NCI-H2196 treated with DMSO at 0.1 percent for 48 hours (cell line): ENCODE measurements around the gene RBP3.

Experiments
- DNase-seq: peaks from one replicate; lab custom pipeline; 2025; ENCODE audit not compliant: unreplicated experiment; lab: John Stamatoyannopoulos, UW

Gene RBP3

DNA sequence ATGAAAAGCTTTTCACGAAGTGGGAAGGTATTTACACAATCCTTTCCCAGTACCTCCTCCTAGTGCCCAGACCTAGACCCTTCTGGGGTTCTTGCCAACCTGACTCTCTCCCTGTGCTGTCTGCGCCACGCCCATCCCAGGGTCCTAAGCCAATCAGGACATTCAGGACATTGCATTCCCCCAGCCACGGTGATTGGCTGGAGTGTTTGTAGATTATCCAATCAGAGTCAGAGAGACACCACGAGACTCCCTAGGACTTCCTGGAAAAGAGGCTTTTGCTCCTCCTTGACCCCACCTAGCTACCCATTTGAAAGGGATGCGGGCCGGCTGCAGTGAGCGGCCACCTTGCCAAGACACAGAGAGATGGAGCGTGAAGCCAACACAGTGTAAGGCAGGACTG is 29.5 kb upstream of the RBP3 start:
- DNase-seq: no peak

DNA sequence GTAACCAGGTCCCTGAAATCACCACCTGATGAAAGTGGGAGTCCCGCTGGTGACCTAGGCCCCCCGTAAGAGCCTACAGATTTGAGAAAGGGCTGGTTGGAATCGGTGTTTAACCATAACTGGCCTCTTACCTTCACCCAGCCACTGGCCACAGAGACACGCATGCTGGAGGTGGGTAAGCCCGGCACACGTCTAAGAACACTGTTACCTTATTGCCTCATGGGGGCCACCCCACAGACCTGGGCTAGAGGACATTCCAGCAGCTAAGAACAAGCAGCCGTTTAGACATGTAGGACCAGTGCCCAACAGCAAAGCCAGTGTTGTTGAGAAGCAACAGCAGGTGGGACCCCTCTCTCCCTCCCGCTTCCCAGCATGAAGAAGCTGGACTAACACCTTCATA is 28.4 kb upstream of the RBP3 start:
- DNase-seq: no peak

DNA sequence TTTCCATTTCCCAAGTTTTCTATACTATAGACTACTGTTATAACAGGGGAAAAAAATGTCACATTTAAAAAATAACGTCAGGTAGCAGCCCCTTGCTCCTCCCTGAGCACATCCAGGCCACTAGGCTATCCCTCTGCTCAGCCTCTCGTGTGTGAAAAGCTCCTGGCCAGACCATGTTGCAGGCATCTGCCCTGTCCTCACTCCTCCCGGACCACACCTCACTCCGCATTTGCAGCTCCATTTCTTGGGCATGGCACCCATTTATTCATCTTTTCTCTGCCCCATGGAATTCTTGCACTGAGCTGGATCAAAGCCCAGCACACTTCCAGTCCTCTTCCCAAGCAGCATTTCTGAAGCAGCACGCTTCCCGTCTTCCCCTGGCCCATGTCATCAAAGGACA is 27.4 kb upstream of the RBP3 start:
- DNase-seq: no peak

DNA sequence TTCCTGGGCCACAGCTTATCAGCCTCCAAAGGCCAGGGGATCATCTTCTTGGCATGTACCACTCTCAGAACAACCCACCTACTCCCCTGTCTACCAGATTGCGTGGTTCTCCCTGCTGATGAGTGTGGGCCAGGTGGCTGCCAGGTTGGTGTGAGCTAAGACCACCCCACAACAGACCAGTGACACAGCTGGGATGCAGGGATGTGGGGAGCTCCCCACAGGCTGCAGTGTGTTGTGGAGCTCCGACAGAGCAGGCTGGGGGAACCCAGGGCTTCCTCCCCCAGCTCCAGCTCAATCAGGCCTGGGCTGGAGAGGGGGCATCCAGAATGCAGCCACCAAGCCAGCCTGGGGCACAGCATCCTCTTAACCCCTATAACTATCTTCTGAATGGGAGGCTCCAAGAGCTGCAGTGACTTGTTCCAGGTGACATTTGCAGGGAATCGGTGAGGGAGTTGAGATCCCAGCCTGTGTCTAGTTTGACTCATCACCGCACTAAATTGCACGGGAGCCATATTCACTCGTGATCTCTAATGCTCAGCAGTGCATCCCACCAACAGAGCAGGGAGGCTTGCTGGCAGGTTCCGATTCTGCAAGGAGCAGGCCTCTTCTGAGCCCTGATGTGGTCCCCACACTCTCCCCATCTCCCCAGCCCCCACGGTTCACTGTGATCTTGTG is 26.5 kb upstream of the RBP3 start:
- DNase-seq: no peak

DNA sequence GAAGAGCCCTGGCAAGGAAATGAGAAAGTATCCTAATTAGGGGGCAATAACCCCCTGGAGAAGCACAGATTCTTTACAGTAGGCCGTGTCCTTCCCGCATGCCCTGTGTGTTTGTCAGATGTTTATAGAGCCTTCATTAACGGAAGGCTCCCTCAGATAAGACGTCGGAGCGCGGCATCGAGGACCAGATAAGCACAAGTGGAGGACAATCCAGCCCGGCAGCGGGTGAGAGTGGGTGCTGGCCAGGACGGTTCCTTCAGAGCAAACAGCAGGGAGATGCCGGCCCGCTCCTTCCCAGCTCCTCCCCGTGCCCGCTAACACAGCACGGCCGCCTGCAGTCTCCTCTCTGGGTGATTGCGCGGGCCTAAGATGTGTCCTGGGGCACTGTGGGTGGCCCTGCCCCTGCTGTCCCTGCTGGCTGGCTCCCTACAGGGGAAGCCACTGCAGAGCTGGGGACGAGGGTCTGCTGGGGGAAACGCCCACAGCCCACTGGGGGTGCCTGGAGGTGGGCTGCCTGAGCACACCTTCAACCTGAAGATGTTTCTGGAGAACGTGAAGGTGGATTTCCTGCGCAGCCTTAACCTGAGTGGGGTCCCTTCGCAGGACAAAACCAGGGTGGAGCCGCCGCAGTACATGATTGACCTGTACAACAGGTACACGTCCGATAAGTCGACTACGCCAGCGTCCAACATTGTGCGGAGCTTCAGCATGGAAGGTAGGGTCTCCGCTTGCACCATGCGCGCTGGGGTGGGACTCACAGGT is 25.7 kb upstream of the RBP3 start, which contains the start of gene GDF2:
Gene GDF2 (plus strand): TSS at position 155 of the 762 bp plus-strand sequence. CDS start 215 bp downstream, at position 370.
- DNase-seq: no peak

DNA sequence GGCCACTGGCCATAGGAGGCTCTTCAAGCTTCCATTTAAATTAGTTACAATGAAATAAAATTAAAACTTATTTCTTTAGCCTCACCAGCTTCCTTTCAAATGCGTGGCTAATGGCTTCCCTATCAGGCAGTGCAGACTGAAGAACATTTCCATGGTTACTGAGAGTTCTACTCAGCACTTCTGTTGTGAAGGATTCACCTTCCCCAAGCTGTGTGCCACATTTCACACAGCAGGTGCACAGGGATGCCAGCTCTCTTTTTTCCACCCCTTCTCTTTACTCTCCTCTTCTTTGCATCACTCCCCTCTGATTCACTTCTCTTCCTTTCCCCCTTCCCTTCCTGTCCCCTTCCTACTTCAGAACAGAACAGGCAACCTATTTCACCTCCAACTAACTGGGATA is 25.1 kb upstream of the RBP3 start:
- DNase-seq: no peak

DNA sequence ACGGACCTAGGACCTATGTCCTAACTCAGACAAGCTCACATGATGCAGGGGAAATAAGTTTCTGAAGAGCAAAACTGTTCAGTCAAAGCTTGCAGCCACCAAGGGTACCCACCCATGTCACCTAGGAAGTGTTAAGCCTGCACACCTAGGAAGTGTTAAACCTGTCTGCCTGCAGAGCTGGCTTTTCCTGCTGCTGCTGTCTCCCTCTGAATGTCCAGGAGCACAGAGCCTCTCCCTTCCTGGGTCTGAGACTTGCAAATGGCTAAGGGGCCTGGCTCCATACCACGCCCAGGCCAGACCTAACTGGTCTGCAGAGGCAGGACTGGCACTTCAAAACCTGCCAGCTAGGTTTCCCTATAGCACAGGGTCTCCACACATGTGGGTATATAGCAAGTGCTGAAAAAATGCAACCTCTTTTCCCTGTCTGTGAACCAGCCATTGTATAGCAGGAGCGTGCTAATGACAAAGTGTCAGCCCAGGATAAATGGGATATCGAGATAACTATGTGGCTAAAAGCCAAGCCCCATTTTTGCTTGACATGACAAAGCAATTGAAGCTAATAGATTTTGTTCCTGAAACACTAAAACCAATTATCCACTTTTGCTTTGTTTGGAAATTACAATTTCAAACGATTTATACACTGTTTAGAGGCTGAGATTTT is 24.4 kb upstream of the RBP3 start:
- DNase-seq: no peak

DNA sequence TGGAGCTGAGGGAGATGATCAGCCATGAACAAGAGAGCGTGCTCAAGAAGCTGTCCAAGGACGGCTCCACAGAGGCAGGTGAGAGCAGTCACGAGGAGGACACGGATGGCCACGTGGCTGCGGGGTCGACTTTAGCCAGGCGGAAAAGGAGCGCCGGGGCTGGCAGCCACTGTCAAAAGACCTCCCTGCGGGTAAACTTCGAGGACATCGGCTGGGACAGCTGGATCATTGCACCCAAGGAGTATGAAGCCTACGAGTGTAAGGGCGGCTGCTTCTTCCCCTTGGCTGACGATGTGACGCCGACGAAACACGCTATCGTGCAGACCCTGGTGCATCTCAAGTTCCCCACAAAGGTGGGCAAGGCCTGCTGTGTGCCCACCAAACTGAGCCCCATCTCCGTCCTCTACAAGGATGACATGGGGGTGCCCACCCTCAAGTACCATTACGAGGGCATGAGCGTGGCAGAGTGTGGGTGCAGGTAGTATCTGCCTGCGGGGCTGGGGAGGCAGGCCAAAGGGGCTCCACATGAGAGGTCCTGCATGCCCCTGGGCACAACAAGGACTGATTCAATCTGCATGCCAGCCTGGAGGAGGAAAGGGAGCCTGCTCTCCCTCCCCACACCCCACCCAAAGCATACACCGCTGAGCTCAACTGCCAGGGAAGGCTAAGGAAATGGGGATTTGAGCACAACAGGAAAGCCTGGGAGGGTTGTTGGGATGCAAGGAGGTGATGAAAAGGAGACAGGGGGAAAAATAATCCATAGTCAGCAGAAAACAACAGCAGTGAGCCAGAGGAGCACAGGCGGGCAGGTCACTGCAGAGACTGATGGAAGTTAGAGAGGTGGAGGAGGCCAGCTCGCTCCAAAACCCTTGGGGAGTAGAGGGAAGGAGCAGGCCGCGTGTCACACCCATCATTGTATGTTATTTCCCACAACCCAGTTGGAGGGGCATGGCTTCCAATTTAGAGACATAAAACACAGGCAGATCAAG is 22.6 kb upstream of the RBP3 start:
- no peak for DNase-seq

DNA sequence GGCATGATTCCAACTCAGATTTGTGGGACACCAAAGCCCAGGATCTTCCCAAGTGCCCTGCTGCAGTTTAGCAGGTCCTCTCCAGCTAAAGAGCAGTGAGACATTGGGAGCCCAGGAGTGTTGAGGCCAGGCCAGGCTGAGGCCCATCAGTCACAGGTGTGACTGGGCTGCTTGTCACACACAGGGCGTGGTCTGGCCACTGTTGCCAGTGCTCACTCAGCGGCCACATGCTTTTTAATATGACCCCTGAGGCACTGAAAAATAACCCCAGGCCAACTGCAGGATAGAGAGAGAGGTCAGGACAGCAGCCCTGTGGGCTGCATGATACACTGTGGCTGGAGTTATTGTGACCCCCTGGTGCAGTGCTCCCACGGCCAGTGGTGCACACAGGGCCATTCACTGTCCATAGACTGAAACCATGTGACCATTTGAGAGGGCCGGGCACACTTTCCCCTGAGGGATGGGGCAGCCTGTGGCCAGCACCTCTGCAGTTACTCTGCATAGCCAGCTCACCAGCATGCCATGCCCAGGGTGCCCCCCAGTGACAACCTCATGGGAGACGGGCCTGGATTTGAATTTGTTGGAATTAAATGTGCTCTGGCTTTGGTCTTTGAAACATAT is 21.7 kb upstream of the RBP3 start:
- DNase-seq: no peak

DNA sequence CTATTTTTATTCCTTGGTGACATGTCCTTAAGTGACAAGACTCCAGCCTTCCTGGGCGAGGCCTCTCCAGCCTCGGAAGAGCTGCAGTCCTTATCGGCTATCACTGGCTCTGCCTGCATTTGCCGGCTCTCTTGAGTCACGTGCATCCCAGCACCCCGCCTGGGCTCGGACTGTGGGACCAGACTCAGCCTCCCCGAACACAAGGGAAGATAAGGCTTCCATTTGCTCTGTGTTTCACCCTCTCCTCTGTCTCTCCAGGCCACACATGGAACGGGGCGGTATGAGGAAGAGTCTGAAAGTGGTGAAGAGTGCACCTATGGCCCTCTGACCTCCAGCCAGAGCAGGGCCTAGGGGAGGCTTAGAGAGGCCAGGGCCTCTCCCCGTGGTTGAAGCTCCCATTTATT is 21.2 kb upstream of the RBP3 start:
- no peak for DNase-seq

DNA sequence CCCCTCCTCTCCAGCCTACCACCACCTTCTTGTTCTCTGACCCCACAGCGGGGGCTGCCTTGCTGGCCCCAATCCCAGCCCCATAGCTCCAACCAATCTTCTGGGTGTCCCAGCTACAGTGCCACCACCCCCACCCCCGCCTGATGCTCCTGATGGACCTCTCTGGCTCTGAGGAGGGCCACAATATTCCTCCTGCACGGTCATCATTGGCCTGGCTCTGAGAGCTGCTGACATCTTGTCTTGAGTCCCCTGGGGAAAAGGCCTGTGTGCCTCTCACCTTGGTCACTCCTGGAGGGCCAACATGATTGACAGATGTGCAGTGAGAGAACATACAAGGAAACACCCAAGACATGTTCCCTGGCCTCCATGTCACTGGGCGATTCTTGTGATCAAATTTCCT is 18.3 kb upstream of the RBP3 start:
- no peak for DNase-seq

DNA sequence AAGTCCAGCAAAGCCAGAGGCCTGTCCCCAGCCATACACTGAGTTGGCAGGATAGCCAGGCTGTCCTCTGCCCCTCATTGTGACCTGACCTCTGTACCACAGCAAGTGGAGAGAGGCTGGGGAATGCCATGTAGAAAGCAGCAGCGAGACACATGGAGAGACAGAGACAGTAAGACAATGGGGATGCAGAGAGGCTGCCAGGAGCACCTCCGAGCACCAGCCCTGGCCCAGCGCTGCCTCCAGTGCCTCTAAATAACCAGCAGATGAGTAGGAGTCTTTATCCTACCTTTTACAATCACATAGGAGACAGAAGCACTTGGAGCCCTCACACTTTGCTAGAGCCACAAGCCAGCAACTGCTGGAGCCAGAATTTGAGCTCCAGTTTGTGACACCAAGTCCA is 17.8 kb upstream of the RBP3 start:
- no peak for DNase-seq

DNA sequence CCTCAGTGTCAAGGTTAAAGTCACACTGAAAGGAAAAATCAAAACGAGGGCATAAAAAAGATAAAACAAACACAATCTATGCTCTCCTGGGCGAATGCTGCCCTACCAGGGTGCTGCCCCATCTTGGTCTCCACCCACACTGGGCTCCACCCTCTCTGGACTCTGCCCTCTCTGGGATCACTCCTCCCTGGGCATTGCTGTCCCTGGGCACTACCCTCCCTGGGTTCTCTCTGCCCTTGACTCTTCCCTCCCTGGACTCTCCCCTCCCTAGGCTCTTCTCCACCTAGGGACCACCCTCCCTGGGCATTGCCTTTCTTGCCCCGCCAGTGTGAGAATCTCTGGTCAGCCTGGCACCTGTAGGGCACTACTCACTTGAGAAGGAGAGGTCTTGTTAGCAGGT is 17.4 kb upstream of the RBP3 start:
- DNase-seq: no peak

DNA sequence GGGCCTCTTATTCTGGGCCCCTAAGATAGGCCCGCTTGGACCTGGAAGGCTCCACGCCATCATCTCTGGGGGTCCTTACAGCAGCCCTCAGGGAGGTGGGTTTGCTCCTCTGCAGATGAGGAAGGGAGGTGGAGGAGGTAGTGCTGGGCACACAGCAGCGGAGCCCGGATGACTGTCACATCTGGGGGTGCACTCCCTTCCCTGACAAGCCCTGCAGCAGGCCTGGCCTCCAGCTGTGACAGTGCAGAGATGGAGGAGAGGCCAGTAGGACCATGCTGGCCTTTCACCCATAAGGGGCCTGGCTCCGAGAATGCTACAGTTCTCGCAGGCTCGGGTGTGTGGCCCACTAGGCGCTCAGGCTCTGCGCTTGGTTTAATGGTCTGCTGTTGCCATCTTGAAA is 16.7 kb upstream of the RBP3 start:
- no peak for DNase-seq

DNA sequence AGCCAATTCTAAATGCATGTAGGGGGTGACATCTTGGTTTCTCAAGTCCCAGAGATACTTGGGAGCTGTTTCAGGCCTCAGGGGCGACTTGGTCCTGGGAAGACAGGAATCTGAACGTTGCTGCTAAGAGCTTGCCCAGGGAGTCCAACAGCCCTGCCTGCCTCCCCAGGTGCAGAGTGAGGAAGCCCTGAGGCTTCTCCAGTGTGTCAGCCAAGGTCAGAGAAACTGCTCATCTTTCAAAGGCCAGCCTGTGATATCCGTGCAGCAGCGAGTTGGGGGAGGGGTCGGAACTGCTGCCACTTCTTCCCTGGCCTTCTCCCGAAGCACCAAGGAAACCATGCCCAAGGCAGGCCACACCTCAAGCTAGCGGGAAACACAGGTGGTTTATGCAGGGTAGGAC is 16.2 kb upstream of the RBP3 start:
- no peak for DNase-seq

DNA sequence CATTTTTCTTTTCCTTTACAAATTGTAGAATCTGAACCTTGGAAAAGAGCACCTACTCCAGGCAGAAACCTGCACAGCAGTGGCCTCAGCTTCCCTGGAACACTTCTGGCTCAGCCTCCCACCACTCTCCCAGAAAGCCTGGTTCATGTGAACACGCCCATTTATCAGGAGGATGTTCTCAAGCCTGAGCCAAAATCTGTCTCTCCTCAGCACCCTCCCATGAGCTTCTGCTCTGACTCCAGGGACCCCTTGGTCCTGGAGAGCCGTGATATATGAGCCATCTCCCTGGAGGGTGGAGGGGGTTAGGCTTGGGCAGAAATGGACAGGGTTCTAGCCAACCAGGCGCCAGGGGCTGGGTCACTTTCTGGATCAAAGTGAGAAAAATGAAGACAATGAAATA is 15.8 kb upstream of the RBP3 start:
- DNase-seq: no peak

DNA sequence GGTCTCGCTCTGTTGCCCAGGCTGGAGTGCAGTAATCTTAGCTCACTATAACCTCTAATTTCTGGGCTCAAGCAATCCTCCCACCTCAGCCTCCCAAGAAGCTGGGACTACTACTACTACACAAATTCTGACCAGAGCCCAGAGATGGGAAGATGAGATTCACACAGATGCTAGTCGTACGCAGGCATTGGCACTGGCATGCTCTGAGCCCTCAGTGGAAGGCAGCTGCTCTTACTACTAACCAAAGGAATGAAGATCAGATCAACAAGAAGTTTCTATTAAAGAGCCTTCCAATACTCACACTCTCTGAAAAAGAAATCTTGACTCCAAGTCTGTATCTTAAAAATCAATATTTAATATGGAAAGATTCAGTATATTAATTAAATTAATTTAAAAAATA is 15.2 kb upstream of the RBP3 start:
- DNase-seq: no peak

DNA sequence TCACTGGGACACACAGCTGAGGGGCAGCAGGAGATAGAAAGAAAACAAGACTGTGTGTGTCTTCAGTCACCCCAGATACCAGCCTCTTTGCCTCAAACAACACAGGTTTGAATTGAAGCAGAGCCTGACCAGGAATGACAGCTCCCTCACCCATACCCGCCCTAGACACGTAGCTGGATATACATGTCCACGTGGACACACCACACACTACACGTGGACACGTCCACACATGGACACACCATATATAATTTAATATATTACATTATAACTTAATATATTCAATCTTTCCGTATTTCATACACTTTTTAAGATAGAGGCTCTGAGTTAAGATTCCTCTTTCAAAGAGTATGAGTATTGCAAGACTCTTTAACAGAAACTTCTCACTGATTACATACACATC is 14.6 kb upstream of the RBP3 start:
- no peak for DNase-seq

DNA sequence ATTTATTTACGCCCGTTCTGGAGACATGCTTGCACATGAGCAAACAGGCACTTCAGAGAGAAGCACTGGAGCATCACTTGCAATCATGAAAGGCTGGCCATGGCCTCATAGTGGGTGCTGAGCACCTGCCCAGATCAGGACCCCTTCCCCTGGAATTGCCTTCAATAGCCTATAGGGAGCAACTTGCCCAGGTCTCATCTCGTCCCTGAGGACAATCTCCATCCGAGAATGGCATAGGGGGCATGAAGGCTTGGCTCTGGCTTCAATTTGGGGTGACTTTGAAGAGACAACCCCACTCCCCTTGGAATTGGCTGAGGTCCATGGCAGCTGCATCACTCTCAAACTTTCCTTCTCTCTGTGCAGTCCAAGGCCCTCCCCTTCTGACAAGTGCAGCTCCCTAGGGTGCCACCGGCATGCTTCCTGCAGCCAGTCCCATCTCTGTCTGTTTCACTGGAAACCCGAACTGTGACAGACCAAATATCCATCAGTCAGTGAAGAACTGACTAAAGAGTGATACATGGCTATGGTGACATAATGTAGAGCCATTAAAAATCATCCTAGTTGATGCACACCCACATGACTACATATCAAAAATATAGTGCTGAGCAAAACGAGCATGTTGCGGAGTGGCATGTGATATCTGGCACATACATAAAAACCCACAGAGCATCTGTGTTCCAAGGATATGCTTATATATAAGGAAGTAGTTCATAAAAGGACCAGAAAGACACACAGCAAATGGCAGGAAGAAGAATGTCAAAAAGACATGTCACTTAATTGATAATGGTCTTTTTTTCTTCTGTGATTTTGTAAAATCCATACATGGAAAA is 13.5 kb upstream of the RBP3 start:
- DNase-seq: no peak

DNA sequence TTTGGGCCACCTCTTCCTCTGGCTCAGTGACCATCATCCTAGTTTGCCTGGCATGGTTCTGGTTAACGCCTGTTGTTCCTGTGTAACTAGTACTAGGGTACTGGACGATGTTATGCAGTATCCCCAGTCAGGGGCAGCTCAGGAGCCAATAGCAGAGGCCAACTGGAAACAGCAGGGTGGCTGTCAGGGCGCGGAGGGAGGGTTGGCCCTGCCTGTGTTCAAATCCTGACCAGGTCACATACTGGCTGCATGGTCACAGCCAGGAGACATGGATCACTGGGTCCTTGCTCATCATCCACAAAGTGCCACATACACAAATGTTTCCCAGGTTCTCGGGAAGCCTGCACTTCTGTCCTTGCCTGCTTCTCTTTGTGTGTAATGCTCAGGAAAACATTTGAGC is 12.3 kb upstream of the RBP3 start:
- no peak for DNase-seq
